Mammary epithelial cell (primary cell): ENCODE data around the gene NRXN2.

Experiments
- CTCF ChIP-seq, 2 donors: IDR thresholded peaks in 1 of 2; conservative IDR thresholded peaks in 1 of 2; 2 replicates each; pipeline ENCODE4 v1.5.1; 2011 to 2012; ENCODE audit warnings: inconsistent platforms in 2 of 2, low read length in 2 of 2, mild to moderate bottlenecking in 2 of 2, control low read depth in 1 of 2, low read depth in 1 of 2; ENCODE audit not compliant: insufficient read depth in 1 of 2; ENCODE audit errors: extremely low read depth in 1 of 2
- EZH2 ChIP-seq: IDR thresholded peaks from 2 replicates; pipeline ENCODE4 v1.6.1; 2012; ENCODE audit warnings: low read length, inconsistent platforms, borderline replicate concordance

- TF ChIP-seq CTCF (conservative IDR thresholded peaks at IDR 0.05 in 1 of 2, IDR thresholded peaks at IDR 0.05 in 1 of 2; ENCODE audit: extremely low read depth in 1 of 2, insufficient read depth in 1 of 2, low read depth in 1 of 2, low read length in 2 of 2) (no peak), EZH2 (no peak)
These were observed 28.1 kb upstream of the NRXN2 start for GRCh38 chr11:64751136-64751535.
